Transverse colon (tissue), 4 donors: ENCODE results near the gene CREBBP. TPM values are rescaled to one million over a fixed set of nuclear protein-coding genes. Genes with fewer than 3 reads are reported as not detected.

Experiments used
- DNase-seq: peaks from one replicate; pipeline ENCODE4 v3.0.0-alpha.2; 2019
- H3K27ac ChIP-seq, 4 donors: fragments of 200-600 bp; sonication (generic); 2 replicates each; pipeline ENCODE4 v1.5.1; 2016 to 2018; ENCODE audit warnings: inconsistent platforms in 4 of 4
- H3K27me3 ChIP-seq: fragments of 200-600 bp; sonication (generic); 2 replicates; pipeline ENCODE4 v1.5.1; 2017; ENCODE audit warnings: inconsistent platforms
- H3K36me3 ChIP-seq, 4 donors: fragments of 200-600 bp; sonication (generic); 2 replicates each; pipeline ENCODE4 v1.5.1; 2017 to 2019; ENCODE audit warnings: inconsistent platforms in 4 of 4
- H3K4me1 ChIP-seq, 4 donors: fragments of 200-600 bp; sonication (generic); 2 replicates each; pipeline ENCODE4 v1.5.1; 2017 to 2020; ENCODE audit warnings: inconsistent platforms in 4 of 4
- H3K4me3 ChIP-seq, 4 donors: fragments of 200-600 bp; sonication (generic); 1 replicate in 1 of 4; 2 replicates in 3 of 4; pipeline versions ENCODE4 v1.5.1 to v1.6.1; 2017 to 2019; ENCODE audit warnings: inconsistent platforms in 4 of 4
- H3K9me3 ChIP-seq, 2 donors: fragments of 200-600 bp; sonication (generic); 2 replicates each; pipeline ENCODE4 v1.5.1; 2017 to 2019; ENCODE audit warnings: inconsistent platforms in 2 of 2
- CTCF ChIP-seq, 5 experiments: fragments of 200-600 bp in 3 of 5; fragments of 450-650 bp in 2 of 5; sonication (generic) in 3 of 5; IDR thresholded peaks; 1 replicate in 2 of 5; 2 replicates in 3 of 5; pipeline ENCODE4 v1.5.1; 2016 to 2017; ENCODE audit warnings: antibody characterized with exemption in 5 of 5, inconsistent platforms in 3 of 5, mild to moderate bottlenecking in 2 of 5, moderate library complexity in 1 of 5
- EP300 ChIP-seq: sonication (generic); formaldehyde crosslinking; IDR thresholded peaks from one replicate; pipeline ENCODE4 v1.6.1; 2017; ENCODE audit warnings: antibody characterized with exemption, low read depth
- POLR2A ChIP-seq: fragments of 450-650 bp; IDR thresholded peaks from one replicate; pipeline ENCODE4 v1.6.1; 2016; ENCODE audit warnings: antibody characterized with exemption, mild to moderate bottlenecking, moderate library complexity
- POLR2AphosphoS5 ChIP-seq, 3 donors: sonication (generic); formaldehyde crosslinking; IDR thresholded peaks; one replicate each; pipeline ENCODE4 v1.6.1; 2016; ENCODE audit warnings: antibody characterized with exemption in 3 of 3
- WGBS, 2 donors: methylation state at CpG; one replicate each; pipeline ENCODE4 v1.1.5; 2018; ENCODE audit warnings: low coverage in 1 of 2; 5-methylcytosine and 5-hydroxymethylcytosine counted together
- in situ Hi-C, 4 donors: fragments of 200-750 bp; cut with MboI; loops; one replicate each; pipeline versions ENCODE4 v1.15.0 to v1.15.1; 2017; ENCODE audit warnings: low sequenced_read_pairs in 3 of 4, low pct_ligation_motif_present in 1 of 4, low pct_unique_long_range_greater_than_20kb in 1 of 4
- intact Hi-C: fragments of 100-400 bp; cut with DNase I; formaldehyde crosslinking; loops from one replicate; pipeline ENCODE4 v1.15.1; 2023; ENCODE audit warnings: low total_unique reads
- total RNA-seq, 4 donors: library from RNA; depleted of rRNA; stranded (reverse); fragments of >200 nt; gene quantifications; one replicate each; pipeline ENCODE4 v1.1.0, GENCODE V29; 2016

CREBBP gene
- total RNA-seq, 4 donors from 2014 or later, result 52.4 to 235 (median 98.7) TPM

GRCh38 chr16:3849751-3850543, 30.6 kb downstream of the CREBBP start:
- in situ Hi-C loops, result no loop called here
- peaks cover 0 to 22% (median 2%) of the 10 kb centered on the region in 4 donors for H3K36me3 ChIP-seq
- peaks cover 8 to 36% (median 20%) of the 10 kb centered on the region in 4 donors for H3K4me1 ChIP-seq
- no peak for DNase-seq
- 88% methylated on average over 19 of the region's 19 CpGs; no CpG with 5 or more reads in 1 of the 2 donors for WGBS, 2 donors
- H3K9me3 ChIP-seq, result no peaks in the 10 kb centered on the region
- H3K27me3 ChIP-seq, result no peaks in the 10 kb centered on the region
- TF ChIP-seq EP300, result no peak
- TF ChIP-seq POLR2A, result no peak
- TF ChIP-seq POLR2AphosphoS5 (IDR thresholded peaks at IDR 0.05), result no peak
- no peak for TF ChIP-seq CTCF (IDR thresholded peaks at IDR 0.05)
- H3K27ac ChIP-seq, result peak overlapping the region in 2 of 4 donors; percentile 13 to 35
- intact Hi-C loops, result no loop called here
- H3K4me3 ChIP-seq, result no peak overlapping the region

- intact Hi-C loops, result no loop called here
- Histone ChIP-seq H3K4me3 (no peak overlapping the region), H3K9me3 (no peaks in the 10 kb centered on the region), H3K36me3 (peaks cover 0 to 22% (median 2%) of the 10 kb centered on the region in 4 donors), H3K27me3 (no peaks in the 10 kb centered on the region), H3K27ac (no peak overlapping the region), H3K4me1 (peaks cover 0 to 43% (median 16%) of the 10 kb centered on the region in 4 donors)
- in situ Hi-C loops, result no loop called here
- WGBS, 2 donors, result 67 to 83% methylated on average over 6 of the region's 6 CpGs
- TF ChIP-seq CTCF (IDR thresholded peaks at IDR 0.05) (no peak), POLR2AphosphoS5 (IDR thresholded peaks at IDR 0.05) (no peak), EP300 (no peak), POLR2A (no peak)
- DNase-seq, result no peak
Measured at GRCh38 chr16:3846595-3847091, 33.9 kb downstream of the CREBBP start.

GRCh38 chr16:3846087-3846486, 34.4 kb downstream of the CREBBP start:
- Histone ChIP-seq H3K27ac (no peak overlapping the region), H3K27me3 (no peaks in the 10 kb centered on the region), H3K4me3 (no peak overlapping the region), H3K9me3 (no peaks in the 10 kb centered on the region), H3K4me1 (peaks cover 0 to 48% (median 16%) of the 10 kb centered on the region in 4 donors), H3K36me3 (peaks cover 0 to 22% (median 2%) of the 10 kb centered on the region in 4 donors)
- no peak for DNase-seq
- TF ChIP-seq EP300 (no peak), CTCF (IDR thresholded peaks at IDR 0.05) (no peak), POLR2AphosphoS5 (IDR thresholded peaks at IDR 0.05) (no peak), POLR2A (no peak)
- in situ Hi-C loops, result no loop called here
- intact Hi-C loops, result no loop called here

GRCh38 chr16:3842994-3843393, 37.5 kb downstream of the CREBBP start:
- in situ Hi-C loops, result no loop called here
- DNase-seq, result no peak
- 65% methylated on average over 3 of the region's 3 CpGs for WGBS, 2 donors
- Histone ChIP-seq H3K4me1 (peaks cover 0 to 37% (median 4%) of the 10 kb centered on the region in 4 donors), H3K27me3 (no peaks in the 10 kb centered on the region), H3K4me3 (no peak overlapping the region), H3K27ac (no peak overlapping the region), H3K36me3 (peaks cover 0 to 3% (median 0%) of the 10 kb centered on the region in 4 donors), H3K9me3 (no peaks in the 10 kb centered on the region)
- TF ChIP-seq POLR2AphosphoS5 (IDR thresholded peaks at IDR 0.05) (no peak), EP300 (no peak), CTCF (IDR thresholded peaks at IDR 0.05) (no peak), POLR2A (no peak)
- intact Hi-C loops, result no loop called here
